Fibroblast of lung (primary cell): ENCODE measurements around the gene DNAJC24. TPM values are rescaled to one million over a fixed set of nuclear protein-coding genes. Genes with fewer than 3 reads are reported as not detected.

Experiments used
- DNase-seq, 2 donors: peaks; one replicate each; pipeline versions ENCODE4 v3.0.0 to v3.0.0-alpha.2; 2010; ENCODE audit warnings: low read depth in 2 of 2
- H2AFZ ChIP-seq: 2 replicates; pipeline ENCODE4 v1.5.1; 2012; ENCODE audit warnings: low read length, control low read depth, inconsistent platforms
- H3K27ac ChIP-seq: 2 replicates; pipeline ENCODE4 v1.5.1; 2011; ENCODE audit warnings: low read length, control low read depth; ENCODE audit not compliant: insufficient read depth
- H3K27me3 ChIP-seq: 2 replicates; pipeline ENCODE4 v1.5.1; 2011; ENCODE audit warnings: mild to moderate bottlenecking, low read length; ENCODE audit not compliant: control insufficient read depth, insufficient read depth
- H3K36me3 ChIP-seq: 2 replicates; pipeline ENCODE4 v1.5.1; 2011; ENCODE audit warnings: low read length; ENCODE audit not compliant: control insufficient read depth, insufficient read depth
- H3K4me1 ChIP-seq: 2 replicates; pipeline ENCODE4 v1.5.1; 2011; ENCODE audit warnings: low read length; ENCODE audit not compliant: control insufficient read depth, insufficient read depth; ENCODE audit errors: extremely low read depth
- H3K4me2 ChIP-seq: 2 replicates; pipeline ENCODE4 v1.5.1; 2011; ENCODE audit warnings: low read length, control low read depth; ENCODE audit not compliant: insufficient read depth; ENCODE audit errors: extremely low read depth
- H3K4me3 ChIP-seq, 4 experiments: fragments of 200-600 bp in 1 of 4; sonication (generic) in 1 of 4; replicated peaks in 1 of 4; 2 replicates each; pipeline ENCODE4 v1.5.1; 2011 to 2016; ENCODE audit warnings: low read length in 4 of 4, low read depth in 3 of 4, mild to moderate bottlenecking in 3 of 4, control low read depth in 2 of 4, inconsistent platforms in 1 of 4, mixed read lengths in 1 of 4; ENCODE audit not compliant: insufficient read depth in 1 of 4; ENCODE audit errors: control extremely low read depth in 1 of 4
- H3K79me2 ChIP-seq: 2 replicates; pipeline ENCODE4 v1.5.1; 2012; ENCODE audit warnings: mild to moderate bottlenecking, low read length, inconsistent platforms; ENCODE audit not compliant: control insufficient read depth, insufficient read depth
- H3K9ac ChIP-seq: 2 replicates; pipeline ENCODE4 v1.5.1; 2011; ENCODE audit warnings: mild to moderate bottlenecking, low read length, control low read depth; ENCODE audit not compliant: insufficient read depth
- H3K9me3 ChIP-seq: 2 replicates; pipeline ENCODE4 v1.5.1; 2012; ENCODE audit warnings: low read depth, low read length; ENCODE audit not compliant: control insufficient read depth, insufficient read depth
- H4K20me1 ChIP-seq: 2 replicates; pipeline ENCODE4 v1.5.1; 2011; ENCODE audit warnings: low read length; ENCODE audit not compliant: control insufficient read depth, insufficient read depth; ENCODE audit errors: extremely low read depth
- EZH2 ChIP-seq: IDR thresholded peaks from 2 replicates; pipeline ENCODE4 v1.5.1; 2012; ENCODE audit warnings: low read length, control low read depth, mild to moderate bottlenecking; ENCODE audit errors: missing control alignments
- polyA plus RNA-seq, 2 donors: library from polyadenylated mRNA; depleted of rRNA in 1 of 2; stranded (reverse) in 1 of 2; unstranded in 1 of 2; fragments of >200 nt; gene quantifications; 2 replicates each; pipeline ENCODE4 v1.2.1, GENCODE V29; 2011 to 2012; ENCODE audit warnings: missing spikeins in 1 of 2
- total RNA-seq: library from RNA; depleted of rRNA; stranded (reverse); fragments of >200 nt; gene quantifications from 2 replicates; pipeline ENCODE4 v1.2.1, GENCODE V29; 2014
- TF ChIP-seq, protein P1 (sequence below), 2 donors: IDR thresholded peaks in 1 of 2; conservative IDR thresholded peaks in 1 of 2; 1 replicate in 1 of 2; 2 replicates in 1 of 2; pipeline ENCODE4 v1.5.1; 2011 to 2012; ENCODE audit warnings: low read length in 2 of 2, control low read depth in 1 of 2, inconsistent platforms in 1 of 2, low read depth in 1 of 2, mild to moderate bottlenecking in 1 of 2

The DNAJC24 gene
- total and polyA plus RNA-seq, 2 donors (not counting 1 experiment from before 2014, with no cell fraction given): 13.3 to 19.2 TPM

DNA sequence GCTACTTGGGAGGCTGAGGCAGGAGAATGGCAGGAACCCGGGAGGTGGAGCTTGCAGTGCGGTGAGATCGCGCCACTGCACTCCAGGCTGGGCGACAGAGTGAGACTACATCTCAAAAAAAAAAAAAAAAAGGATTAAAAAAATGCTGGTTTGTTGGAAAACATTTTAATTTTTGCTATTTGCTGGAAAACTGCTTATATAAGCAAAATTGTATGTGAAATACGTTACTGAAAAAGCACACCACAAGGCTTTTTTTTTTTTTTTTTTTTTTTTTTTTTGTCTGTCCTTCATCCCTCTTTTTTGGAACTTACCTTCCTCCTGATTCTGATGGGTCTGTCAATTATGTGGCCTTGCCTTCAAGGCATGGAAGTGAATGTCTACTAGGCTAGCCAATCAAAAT, 41.0 kb upstream of the DNAJC24 start:
- Histone ChIP-seq H4K20me1 (no peaks in the 10 kb centered on the region), H3K27ac (no peak overlapping the region), H2AFZ (no peak overlapping the region), H3K79me2 (no peaks in the 10 kb centered on the region), H3K27me3 (no peaks in the 10 kb centered on the region), H3K4me3 (no peak overlapping the region), H3K9ac (no peak overlapping the region), H3K36me3 (no peaks in the 10 kb centered on the region), H3K9me3 (no peaks in the 10 kb centered on the region), H3K4me2 (no peak overlapping the region), H3K4me1 (no peaks in the 10 kb centered on the region)
- TF ChIP-seq EZH2: no peak
- TF ChIP-seq, protein P1, sequence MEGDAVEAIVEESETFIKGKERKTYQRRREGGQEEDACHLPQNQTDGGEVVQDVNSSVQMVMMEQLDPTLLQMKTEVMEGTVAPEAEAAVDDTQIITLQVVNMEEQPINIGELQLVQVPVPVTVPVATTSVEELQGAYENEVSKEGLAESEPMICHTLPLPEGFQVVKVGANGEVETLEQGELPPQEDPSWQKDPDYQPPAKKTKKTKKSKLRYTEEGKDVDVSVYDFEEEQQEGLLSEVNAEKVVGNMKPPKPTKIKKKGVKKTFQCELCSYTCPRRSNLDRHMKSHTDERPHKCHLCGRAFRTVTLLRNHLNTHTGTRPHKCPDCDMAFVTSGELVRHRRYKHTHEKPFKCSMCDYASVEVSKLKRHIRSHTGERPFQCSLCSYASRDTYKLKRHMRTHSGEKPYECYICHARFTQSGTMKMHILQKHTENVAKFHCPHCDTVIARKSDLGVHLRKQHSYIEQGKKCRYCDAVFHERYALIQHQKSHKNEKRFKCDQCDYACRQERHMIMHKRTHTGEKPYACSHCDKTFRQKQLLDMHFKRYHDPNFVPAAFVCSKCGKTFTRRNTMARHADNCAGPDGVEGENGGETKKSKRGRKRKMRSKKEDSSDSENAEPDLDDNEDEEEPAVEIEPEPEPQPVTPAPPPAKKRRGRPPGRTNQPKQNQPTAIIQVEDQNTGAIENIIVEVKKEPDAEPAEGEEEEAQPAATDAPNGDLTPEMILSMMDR (conservative IDR thresholded peaks at IDR 0.05 in 1 of 2, IDR thresholded peaks at IDR 0.05 in 1 of 2; ENCODE audit: low read depth in 1 of 2, low read length in 2 of 2): no peak
- no peak for DNase-seq

DNA sequence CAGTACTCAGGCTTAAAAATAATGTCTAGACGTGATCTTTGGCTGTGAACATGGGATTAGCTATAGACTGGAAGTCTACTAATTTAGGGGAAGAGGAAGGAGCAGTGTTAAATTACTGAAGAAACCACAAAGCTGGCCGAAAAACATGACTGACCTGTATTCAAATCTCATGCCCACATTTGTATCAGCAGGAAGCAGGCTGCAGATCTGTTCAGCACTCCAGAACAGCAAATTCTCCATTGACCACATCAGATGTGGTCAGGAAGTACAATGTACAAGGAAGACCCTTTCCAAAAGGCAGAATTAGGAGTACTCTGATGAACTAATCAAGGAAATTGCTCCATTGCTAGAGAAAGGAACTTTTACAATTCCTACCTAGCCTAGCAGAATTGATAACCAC, 31.9 kb upstream of the DNAJC24 start:
- H3K27me3 ChIP-seq: no peaks in the 10 kb centered on the region

GRCh38 chr11:31340903-31341572, 28.6 kb upstream of the DNAJC24 start:
- DNase-seq: peak; percentile 27 to 42
- Histone ChIP-seq H3K4me1 (no peaks in the 10 kb centered on the region), H3K79me2 (no peaks in the 10 kb centered on the region)

More for the DNA sequence above, 31.9 kb upstream of the DNAJC24 start:
- no peak for DNase-seq
- Histone ChIP-seq H3K27ac (no peak overlapping the region), H3K9me3 (no peaks in the 10 kb centered on the region), H3K36me3 (no peaks in the 10 kb centered on the region), H3K9ac (no peak overlapping the region), H4K20me1 (no peaks in the 10 kb centered on the region), H3K4me2 (no peak overlapping the region), H2AFZ (no peak overlapping the region), H3K4me3 (no peak overlapping the region), H3K79me2 (no peaks in the 10 kb centered on the region), H3K4me1 (no peaks in the 10 kb centered on the region)
- TF ChIP-seq, protein P1 (conservative IDR thresholded peaks at IDR 0.05 in 1 of 2, IDR thresholded peaks at IDR 0.05 in 1 of 2; ENCODE audit: low read depth in 1 of 2, low read length in 2 of 2): no peak
- no peak for TF ChIP-seq EZH2

More at GRCh38 chr11:31340903-31341572, 28.6 kb upstream of the DNAJC24 start:
- no peak overlapping the region for H3K27ac ChIP-seq
- no peak overlapping the region for H3K4me2 ChIP-seq
- no peak overlapping the region for H2AFZ ChIP-seq
- no peak for TF ChIP-seq EZH2
- TF ChIP-seq, protein P1 (conservative IDR thresholded peaks at IDR 0.05 in 1 of 2, IDR thresholded peaks at IDR 0.05 in 1 of 2; ENCODE audit: low read depth in 1 of 2, low read length in 2 of 2): peak; percentile 64 to 75
- H3K9ac ChIP-seq: no peak overlapping the region
- no peaks in the 10 kb centered on the region for H3K36me3 ChIP-seq
- no peaks in the 10 kb centered on the region for H3K27me3 ChIP-seq
- H3K4me3 ChIP-seq: no peak overlapping the region
- H3K9me3 ChIP-seq: no peaks in the 10 kb centered on the region
- H4K20me1 ChIP-seq: no peaks in the 10 kb centered on the region
